CD14-positive monocyte (primary cell): ENCODE measurements around the gene PROKR2. TPM values are rescaled to one million over a fixed set of nuclear protein-coding genes. Genes with fewer than 3 reads are reported as not detected.

ENCODE experiments used
- DNase-seq, 3 donors: peaks; one replicate each; pipeline ENCODE4 v3.0.0-alpha.2; 2011 to 2022
- H2AFZ ChIP-seq: 2 replicates; pipeline ENCODE4 v1.6.0; 2012; ENCODE audit warnings: mild to moderate bottlenecking, low read depth, low read length, inconsistent platforms; ENCODE audit not compliant: insufficient read depth, poor library complexity, severe bottlenecking
- H3K27ac ChIP-seq, 2 donors: 1 replicate in 1 of 2; 2 replicates in 1 of 2; pipeline ENCODE4 v1.5.1; 2012 to 2013; ENCODE audit warnings: low read length in 2 of 2, control low read depth in 1 of 2, inconsistent platforms in 1 of 2, low read depth in 1 of 2, mild to moderate bottlenecking in 1 of 2
- H3K27me3 ChIP-seq, 2 donors: one replicate each; pipeline versions ENCODE4 v1.6.0 to v1.6.1; 2011 to 2013; ENCODE audit warnings: low read length in 2 of 2; ENCODE audit not compliant: control insufficient read depth in 2 of 2, insufficient read depth in 2 of 2
- H3K36me3 ChIP-seq, 2 donors: replicated peaks in 1 of 2; 1 replicate in 1 of 2; 2 replicates in 1 of 2; pipeline versions ENCODE4 v1.5.1 to v1.6.1; 2012 to 2013; ENCODE audit warnings: low read length in 2 of 2, control low read depth in 1 of 2, inconsistent platforms in 1 of 2, mild to moderate bottlenecking in 1 of 2; ENCODE audit not compliant: insufficient read depth in 2 of 2, control insufficient read depth in 1 of 2
- H3K4me1 ChIP-seq, 2 donors: 1 replicate in 1 of 2; 2 replicates in 1 of 2; pipeline versions ENCODE4 v1.5.1 to v1.6.1; 2012 to 2013; ENCODE audit warnings: low read length in 2 of 2, control low read depth in 1 of 2, inconsistent platforms in 1 of 2, mild to moderate bottlenecking in 1 of 2, moderate library complexity in 1 of 2; ENCODE audit not compliant: insufficient read depth in 2 of 2, control insufficient read depth in 1 of 2
- H3K4me2 ChIP-seq: replicated peaks from 2 replicates; pipeline ENCODE3; 2012; ENCODE audit warnings: low read length, moderate library complexity, mild to moderate bottlenecking; ENCODE audit not compliant: poor library complexity, severe bottlenecking; ENCODE audit errors: extremely low read depth
- H3K4me3 ChIP-seq, 3 experiments: fragments of 200-600 bp in 1 of 3; sonication (generic) in 1 of 3; replicated peaks in 1 of 3; 1 replicate in 2 of 3; 2 replicates in 1 of 3; pipeline ENCODE4 v1.5.1; 2011 to 2013; ENCODE audit warnings: low read length in 3 of 3, mild to moderate bottlenecking in 3 of 3, control low read depth in 2 of 3, low read depth in 2 of 3, inconsistent platforms in 1 of 3, moderate library complexity in 1 of 3
- H3K79me2 ChIP-seq: 2 replicates; pipeline ENCODE4 v1.6.0; 2012; ENCODE audit warnings: mild to moderate bottlenecking, control low read depth, inconsistent platforms, low read length, moderate library complexity; ENCODE audit not compliant: insufficient read depth
- H3K9ac ChIP-seq: 2 replicates; pipeline ENCODE4 v1.6.0; 2017; ENCODE audit warnings: low read length, mild to moderate bottlenecking; ENCODE audit not compliant: insufficient read depth, poor library complexity, severe bottlenecking
- H3K9me3 ChIP-seq, 2 donors: replicated peaks in 1 of 2; 1 replicate in 1 of 2; 2 replicates in 1 of 2; pipeline versions ENCODE4 v1.5.1 to v1.6.1; 2012 to 2013; ENCODE audit warnings: low read length in 2 of 2, control low read depth in 1 of 2; ENCODE audit not compliant: control insufficient read depth in 1 of 2, insufficient read depth in 1 of 2
- H4K20me1 ChIP-seq: 2 replicates; pipeline ENCODE4 v1.6.0; 2012; ENCODE audit warnings: mild to moderate bottlenecking, low read length, control low read depth, moderate library complexity; ENCODE audit not compliant: insufficient read depth
- H3K27ac Mint-ChIP-seq, 7 donors: one replicate each; pipeline ENCODE4 v1.8.0; 2020; ENCODE audit warnings: mild to moderate bottlenecking in 7 of 7, mixed read lengths in 7 of 7, moderate library complexity in 6 of 7, inconsistent platforms in 2 of 7
- H3K27me3 Mint-ChIP-seq, 3 donors: one replicate each; pipeline ENCODE4 v1.8.0; 2021 to 2022; ENCODE audit warnings: low read depth in 3 of 3, mild to moderate bottlenecking in 3 of 3, mixed read lengths in 3 of 3, moderate library complexity in 3 of 3, inconsistent platforms in 1 of 3
- H3K36me3 Mint-ChIP-seq, 2 donors: one replicate each; pipeline ENCODE4 v1.8.0; 2020; ENCODE audit warnings: mixed read lengths in 2 of 2, inconsistent platforms in 1 of 2, mild to moderate bottlenecking in 1 of 2
- H3K4me1 Mint-ChIP-seq: one replicate; pipeline ENCODE4 v1.8.0; 2020; ENCODE audit warnings: mild to moderate bottlenecking, mixed read lengths
- H3K4me3 Mint-ChIP-seq, 2 donors: one replicate each; pipeline ENCODE4 v1.8.0; 2020; ENCODE audit warnings: mild to moderate bottlenecking in 2 of 2, mixed read lengths in 2 of 2, moderate library complexity in 1 of 2
- H3K9me3 Mint-ChIP-seq, 7 donors: one replicate each; pipeline ENCODE4 v1.8.0; 2020 to 2022; ENCODE audit warnings: mixed read lengths in 7 of 7, mild to moderate bottlenecking in 6 of 7, moderate library complexity in 6 of 7, inconsistent platforms in 2 of 7
- WGBS: methylation state at CpG from one replicate; pipeline ENCODE4 v1.1.5; 2013; ENCODE audit warnings: missing lambda C conversion rate; ENCODE audit not compliant: insufficient coverage; 5-methylcytosine and 5-hydroxymethylcytosine counted together
- intact Hi-C, 2 donors: fragments of 100-400 bp; cut with micrococcal nuclease; formaldehyde crosslinking; loops; one replicate each; pipeline versions ENCODE4 v1.15.0 to v1.15.1; 2023
- polyA plus RNA-seq, 3 donors: library from polyadenylated mRNA; depleted of rRNA in 1 of 3; unstranded in 2 of 3; stranded (reverse) in 1 of 3; fragments of 300-500 nt in 2 of 3; fragments of >200 nt in 1 of 3; fragmentation: Illumina TruSeq in 2 of 3; gene quantifications; 1 replicate in 2 of 3; 2 replicates in 1 of 3; pipeline ENCODE4 v1.2.3, GENCODE V29; 2012 to 2021
- TF ChIP-seq, protein P1 (sequence below): fragments of 200-600 bp; IDR thresholded peaks from one replicate; pipeline ENCODE4 v1.8.0; 2022; ENCODE audit warnings: antibody characterized with exemption, mild to moderate bottlenecking

The PROKR2 gene
- polyA plus RNA-seq, 3 donors, result not detected

- Histone ChIP-seq H2AFZ (no peak overlapping the region), H3K9ac (no peak overlapping the region), H3K9me3 (peaks cover 0 to 9% of the 10 kb centered on the region in 2 donors), H3K4me3 (no peak overlapping the region), H3K27ac (no peak overlapping the region), H3K36me3 (no peaks in the 10 kb centered on the region), H3K79me2 (no peaks in the 10 kb centered on the region), H4K20me1 (no peaks in the 10 kb centered on the region), H3K4me2 (no peak overlapping the region), H3K4me1 (peaks cover 21 to 31% of the 10 kb centered on the region in 2 donors), H3K27me3 (no peaks in the 10 kb centered on the region)
- peaks cover 3 to 33% (median 16%) of the 10 kb centered on the region in 7 donors for H3K9me3 Mint-ChIP-seq
- H3K36me3 Mint-ChIP-seq, result no peaks in the 10 kb centered on the region
- H3K27ac Mint-ChIP-seq, result no peak overlapping the region
- no peak for DNase-seq
- TF ChIP-seq, protein P1, sequence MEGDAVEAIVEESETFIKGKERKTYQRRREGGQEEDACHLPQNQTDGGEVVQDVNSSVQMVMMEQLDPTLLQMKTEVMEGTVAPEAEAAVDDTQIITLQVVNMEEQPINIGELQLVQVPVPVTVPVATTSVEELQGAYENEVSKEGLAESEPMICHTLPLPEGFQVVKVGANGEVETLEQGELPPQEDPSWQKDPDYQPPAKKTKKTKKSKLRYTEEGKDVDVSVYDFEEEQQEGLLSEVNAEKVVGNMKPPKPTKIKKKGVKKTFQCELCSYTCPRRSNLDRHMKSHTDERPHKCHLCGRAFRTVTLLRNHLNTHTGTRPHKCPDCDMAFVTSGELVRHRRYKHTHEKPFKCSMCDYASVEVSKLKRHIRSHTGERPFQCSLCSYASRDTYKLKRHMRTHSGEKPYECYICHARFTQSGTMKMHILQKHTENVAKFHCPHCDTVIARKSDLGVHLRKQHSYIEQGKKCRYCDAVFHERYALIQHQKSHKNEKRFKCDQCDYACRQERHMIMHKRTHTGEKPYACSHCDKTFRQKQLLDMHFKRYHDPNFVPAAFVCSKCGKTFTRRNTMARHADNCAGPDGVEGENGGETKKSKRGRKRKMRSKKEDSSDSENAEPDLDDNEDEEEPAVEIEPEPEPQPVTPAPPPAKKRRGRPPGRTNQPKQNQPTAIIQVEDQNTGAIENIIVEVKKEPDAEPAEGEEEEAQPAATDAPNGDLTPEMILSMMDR, result no peak
- WGBS, result 67% methylated on average over 1 of the region's 4 CpGs
- H3K4me1 Mint-ChIP-seq, result peaks cover 32% of the 10 kb centered on the region
- no peak overlapping the region for H3K4me3 Mint-ChIP-seq
- intact Hi-C loops, result no loop called here
- H3K27me3 Mint-ChIP-seq, result peaks cover 1 to 7% (median 5%) of the 10 kb centered on the region in 3 donors
These were observed 40.2 kb upstream of the PROKR2 start for GRCh38 chr20:5356941-5357340.

DNA sequence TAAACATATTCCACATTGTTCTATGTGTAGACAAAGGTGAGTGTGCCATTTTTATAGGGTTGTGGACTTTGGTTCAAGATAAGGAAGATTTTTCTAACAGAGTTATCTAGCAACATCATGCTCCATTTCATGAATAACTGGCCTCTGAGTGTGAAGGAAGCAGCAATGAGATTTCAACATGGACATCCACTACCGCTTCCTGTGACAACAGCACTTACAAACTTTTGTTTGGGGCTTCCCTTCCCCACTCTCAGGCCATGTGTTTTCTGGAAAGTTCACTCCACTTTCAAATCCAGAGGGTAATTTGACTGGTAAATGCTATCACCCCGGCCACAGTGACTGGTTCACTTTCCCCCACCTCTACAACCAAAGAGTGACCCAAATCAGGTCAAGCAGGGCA, 38.1 kb upstream of the PROKR2 start:
- Mint-ChIP-seq H3K9me3 (peaks cover 0 to 23% (median 9%) of the 10 kb centered on the region in 7 donors), H3K36me3 (no peaks in the 10 kb centered on the region), H3K27ac (peak overlapping the region in 5 of 7 donors; percentile 8 to 81 (median 38)), H3K4me3 (no peak overlapping the region), H3K27me3 (peaks cover 0 to 11% (median 5%) of the 10 kb centered on the region in 3 donors), H3K4me1 (peaks cover 32% of the 10 kb centered on the region)
- H3K9ac ChIP-seq, result no peak overlapping the region
- no peaks in the 10 kb centered on the region for H3K36me3 ChIP-seq
- H3K4me3 ChIP-seq, result no peak overlapping the region
- peak overlapping the region; percentile 6 for H2AFZ ChIP-seq
- H3K9me3 ChIP-seq, result peaks cover 0 to 9% of the 10 kb centered on the region in 2 donors
- DNase-seq, result peak; percentile 22 to 35 (median 31)
- no peaks in the 10 kb centered on the region for H4K20me1 ChIP-seq
- peaks cover 21 to 31% of the 10 kb centered on the region in 2 donors for H3K4me1 ChIP-seq
- peak overlapping the region in 1 of 2 donors; percentile 41 for H3K27ac ChIP-seq
- intact Hi-C loops, result no loop called here
- 80% methylated on average over 1 of the region's 2 CpGs for WGBS
- no peaks in the 10 kb centered on the region for H3K79me2 ChIP-seq
- no peaks in the 10 kb centered on the region for H3K27me3 ChIP-seq
- TF ChIP-seq, protein P1, result no peak
- H3K4me2 ChIP-seq, result no peak overlapping the region
